ENCODE results near the gene WSCD2.

The WSCD2 gene

GRCh38 chr12:108238474-108238873, 109.4 kb downstream of the WSCD2 start:
- DNase-seq, result no peak

- DNase-seq, result no peak
These were observed 110.3 kb downstream of the WSCD2 start for GRCh38 chr12:108239378-108239777.

- no peak for DNase-seq
These were observed 111.1 kb downstream of the WSCD2 start for GRCh38 chr12:108240027-108240785.

- no peak for DNase-seq
These were observed 111.8 kb downstream of the WSCD2 start for GRCh38 chr12:108240928-108241327.

GRCh38 chr12:108241986-108242703, 113.1 kb downstream of the WSCD2 start:
- DNase-seq, result no peak

- no peak for DNase-seq
These were observed 118.0 kb downstream of the WSCD2 start for GRCh38 chr12:108247130-108247529.

- no peak for DNase-seq
These were observed 118.9 kb downstream of the WSCD2 start for GRCh38 chr12:108248011-108248410.

GRCh38 chr12:108252523-108252922, 123.4 kb downstream of the WSCD2 start:
- DNase-seq, result no peak

- DNase-seq, result no peak
These were observed 124.5 kb downstream of the WSCD2 start for GRCh38 chr12:108253540-108253939.

- no peak for DNase-seq
These were observed 124.9 kb downstream of the WSCD2 start for GRCh38 chr12:108254030-108254429.

- DNase-seq, result no peak
These were observed 125.6 kb downstream of the WSCD2 start for GRCh38 chr12:108254517-108255251.

GRCh38 chr12:108255252-108255602, 126.1 kb downstream of the WSCD2 start:
- DNase-seq, result no peak

GRCh38 chr12:108257004-108257403, 127.9 kb downstream of the WSCD2 start:
- no peak for DNase-seq

GRCh38 chr12:108257610-108258106, 128.6 kb downstream of the WSCD2 start:
- no peak for DNase-seq

GRCh38 chr12:108260039-108260438, 131.0 kb downstream of the WSCD2 start:
- no peak for DNase-seq

GRCh38 chr12:108260969-108261368, 131.9 kb downstream of the WSCD2 start:
- no peak for DNase-seq

- DNase-seq, result no peak
These were observed 136.4 kb downstream of the WSCD2 start for GRCh38 chr12:108265505-108265904.

GRCh38 chr12:108266131-108266530, 137.0 kb downstream of the WSCD2 start:
- DNase-seq, result no peak

GRCh38 chr12:108267450-108267849, 138.4 kb downstream of the WSCD2 start:
- DNase-seq, result no peak

- no peak for DNase-seq
These were observed 139.3 kb downstream of the WSCD2 start for GRCh38 chr12:108268397-108268796.

- no peak for DNase-seq
These were observed 140.1 kb downstream of the WSCD2 start for GRCh38 chr12:108269224-108269623.

GRCh38 chr12:108270035-108270848, 141.2 kb downstream of the WSCD2 start:
- DNase-seq, result no peak

- no peak for DNase-seq
These were observed 141.7 kb downstream of the WSCD2 start for GRCh38 chr12:108270849-108271143.

Measured in 8988T (cell line).